C4-2B (cell line): ENCODE data around the gene DPM3.

Experiments used
- CTCF ChIP-seq: fragments of 450-650 bp; conservative IDR thresholded peaks from 2 replicates; pipeline ENCODE4 v1.5.1; 2017; ENCODE audit warnings: mild to moderate bottlenecking
- ZFX ChIP-seq: fragments of 450-650 bp; IDR thresholded peaks from 2 replicates; pipeline ENCODE4 v1.6.1; 2017

GRCh38 chr1:155134322-155134721 lies 6.0 kb downstream of the DPM3 start:
- TF ChIP-seq CTCF = no peak
- TF ChIP-seq ZFX = no peak
